ENCODE data around the gene PDCD2L.
A peak's percentile ranks its signal among the peaks of the same experiment; 100 is the strongest.
"Not testable (repeated sequence)": the region's sequence is repeated elsewhere in the genome, so short reads cannot be mapped to it uniquely, and the experiment has no call there.

PDCD2L gene

DNA sequence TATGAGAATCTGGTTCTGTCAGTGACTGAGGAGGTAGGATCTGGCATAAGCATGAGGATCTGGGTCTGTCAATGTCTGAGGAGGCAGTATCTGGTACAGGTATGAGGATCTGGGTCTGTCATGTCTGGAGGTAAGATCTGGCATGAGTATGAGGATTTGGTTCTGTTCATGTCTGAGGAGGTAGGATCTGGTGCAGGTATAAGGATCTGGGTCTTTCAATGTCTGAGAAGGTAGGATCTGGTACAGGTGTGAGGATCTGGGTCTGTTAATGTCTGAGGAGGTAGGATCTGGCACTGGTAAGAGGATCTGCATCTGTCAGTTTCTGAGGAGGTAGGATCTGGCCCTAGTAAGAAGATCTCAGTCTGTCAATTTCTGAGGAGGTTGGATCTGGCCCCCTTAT lies 12.4 kb upstream of the PDCD2L start:
- TF ChIP-seq, protein P1, sequence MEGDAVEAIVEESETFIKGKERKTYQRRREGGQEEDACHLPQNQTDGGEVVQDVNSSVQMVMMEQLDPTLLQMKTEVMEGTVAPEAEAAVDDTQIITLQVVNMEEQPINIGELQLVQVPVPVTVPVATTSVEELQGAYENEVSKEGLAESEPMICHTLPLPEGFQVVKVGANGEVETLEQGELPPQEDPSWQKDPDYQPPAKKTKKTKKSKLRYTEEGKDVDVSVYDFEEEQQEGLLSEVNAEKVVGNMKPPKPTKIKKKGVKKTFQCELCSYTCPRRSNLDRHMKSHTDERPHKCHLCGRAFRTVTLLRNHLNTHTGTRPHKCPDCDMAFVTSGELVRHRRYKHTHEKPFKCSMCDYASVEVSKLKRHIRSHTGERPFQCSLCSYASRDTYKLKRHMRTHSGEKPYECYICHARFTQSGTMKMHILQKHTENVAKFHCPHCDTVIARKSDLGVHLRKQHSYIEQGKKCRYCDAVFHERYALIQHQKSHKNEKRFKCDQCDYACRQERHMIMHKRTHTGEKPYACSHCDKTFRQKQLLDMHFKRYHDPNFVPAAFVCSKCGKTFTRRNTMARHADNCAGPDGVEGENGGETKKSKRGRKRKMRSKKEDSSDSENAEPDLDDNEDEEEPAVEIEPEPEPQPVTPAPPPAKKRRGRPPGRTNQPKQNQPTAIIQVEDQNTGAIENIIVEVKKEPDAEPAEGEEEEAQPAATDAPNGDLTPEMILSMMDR (IDR thresholded peaks at IDR 0.05; ENCODE audit: extremely low read depth, missing control alignments) = no peak
- DNase-seq (ENCODE audit: low spot score) = peak; percentile 42

GRCh38 chr19:34393031-34393430 lies 11.2 kb upstream of the PDCD2L start:
- TF ChIP-seq, protein P1 (IDR thresholded peaks at IDR 0.05; ENCODE audit: extremely low read depth, missing control alignments) = no peak
- no peak for DNase-seq (ENCODE audit: low spot score)

GRCh38 chr19:34393629-34394028 lies 10.6 kb upstream of the PDCD2L start:
- TF ChIP-seq, protein P1 (IDR thresholded peaks at IDR 0.05; ENCODE audit: extremely low read depth, missing control alignments) = no peak
- DNase-seq (ENCODE audit: low spot score) = no peak

DNA sequence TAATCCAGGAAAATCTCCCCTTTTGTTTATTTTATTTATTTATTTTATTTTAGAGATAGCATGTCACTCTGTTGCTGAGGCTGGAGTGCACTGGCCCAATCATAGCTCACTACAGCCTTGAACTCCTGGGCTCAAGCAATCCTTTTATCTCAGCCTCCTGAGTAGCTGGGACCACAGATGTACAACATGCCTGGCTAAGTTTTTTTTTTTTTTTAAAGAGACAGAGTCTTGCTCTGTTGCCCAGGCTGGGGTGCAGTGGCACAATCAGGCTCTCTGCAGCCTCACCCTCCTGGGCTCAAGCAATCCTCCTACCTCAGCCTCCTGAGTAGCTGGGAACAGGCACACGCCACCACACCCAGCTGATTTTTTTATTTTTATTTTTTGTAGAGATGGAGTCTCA lies 6.3 kb upstream of the PDCD2L start:
- no peak for DNase-seq (ENCODE audit: low spot score)
- TF ChIP-seq, protein P1 (IDR thresholded peaks at IDR 0.05; ENCODE audit: extremely low read depth, missing control alignments) = no peak

DNA sequence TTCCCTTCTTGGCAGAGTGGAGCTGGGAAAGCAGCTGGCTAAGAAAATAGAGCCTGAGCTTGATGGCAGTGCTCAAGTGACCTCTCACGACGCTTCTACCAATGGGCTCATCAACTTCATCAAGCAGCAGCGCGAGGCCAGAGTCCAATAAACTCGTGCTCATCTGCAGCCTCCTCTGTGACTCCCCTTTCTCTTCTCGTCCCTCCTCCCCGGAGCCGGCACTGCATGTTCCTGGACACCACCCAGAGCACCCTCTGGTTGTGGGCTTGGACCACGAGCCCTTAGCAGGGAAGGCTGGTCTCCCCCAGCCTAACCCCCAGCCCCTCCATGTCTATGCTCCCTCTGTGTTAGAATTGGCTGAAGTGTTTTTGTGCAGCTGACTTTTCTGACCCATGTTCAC lies 4.3 kb upstream of the PDCD2L start:
- DNase-seq (ENCODE audit: low spot score) = no peak
- TF ChIP-seq, protein P1 (IDR thresholded peaks at IDR 0.05; ENCODE audit: extremely low read depth, missing control alignments) = no peak

- DNase-seq (ENCODE audit: low spot score) = not testable (repeated sequence)
Measured at GRCh38 chr19:34400844-34401243, 3.4 kb upstream of the PDCD2L start.

DNA sequence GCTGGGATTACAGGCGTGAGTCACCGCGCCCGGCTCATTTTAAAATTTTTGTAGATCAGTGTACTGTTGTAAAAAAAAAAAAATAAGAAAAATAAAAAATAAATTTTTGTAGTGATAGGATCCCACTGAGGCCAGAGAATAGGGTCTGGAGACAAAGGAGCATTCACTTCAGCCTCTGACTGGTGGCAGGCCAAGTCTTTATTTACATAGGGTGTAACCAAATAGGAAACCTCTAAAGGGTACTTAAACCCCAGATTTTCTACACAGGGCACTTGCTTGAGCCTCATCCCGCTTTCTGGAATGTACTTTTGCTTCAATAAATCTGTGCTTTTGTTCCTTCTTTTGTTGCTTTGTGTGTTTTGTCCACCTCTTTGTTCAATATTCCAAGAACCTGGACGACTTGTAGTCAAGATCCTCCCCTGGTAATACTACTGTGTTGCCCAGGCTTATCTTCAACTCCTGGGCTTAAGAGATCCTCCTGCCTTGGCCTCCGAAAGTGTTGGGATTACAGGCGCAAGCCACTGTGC lies 2.1 kb upstream of the PDCD2L start:
- DNase-seq (ENCODE audit: low spot score) = no peak
- TF ChIP-seq, protein P1 (IDR thresholded peaks at IDR 0.05; ENCODE audit: extremely low read depth, missing control alignments) = no peak

- TF ChIP-seq, protein P1 (IDR thresholded peaks at IDR 0.05; ENCODE audit: extremely low read depth, missing control alignments) = no peak
- DNase-seq (ENCODE audit: low spot score) = no peak
Measured at GRCh38 chr19:34403784-34404108, 453 bp upstream of the PDCD2L start.
